HG03378 (cell line): ENCODE measurements around the gene DDX1.

Experiments used
- ATAC-seq: cut with Tn5 transposase; IDR thresholded peaks from one replicate; pipeline ENCODE4 v1.9.1; 2021; ENCODE audit warnings: mild to moderate bottlenecking, moderate library complexity; ENCODE audit not compliant: unreplicated experiment

The DDX1 gene

DNA sequence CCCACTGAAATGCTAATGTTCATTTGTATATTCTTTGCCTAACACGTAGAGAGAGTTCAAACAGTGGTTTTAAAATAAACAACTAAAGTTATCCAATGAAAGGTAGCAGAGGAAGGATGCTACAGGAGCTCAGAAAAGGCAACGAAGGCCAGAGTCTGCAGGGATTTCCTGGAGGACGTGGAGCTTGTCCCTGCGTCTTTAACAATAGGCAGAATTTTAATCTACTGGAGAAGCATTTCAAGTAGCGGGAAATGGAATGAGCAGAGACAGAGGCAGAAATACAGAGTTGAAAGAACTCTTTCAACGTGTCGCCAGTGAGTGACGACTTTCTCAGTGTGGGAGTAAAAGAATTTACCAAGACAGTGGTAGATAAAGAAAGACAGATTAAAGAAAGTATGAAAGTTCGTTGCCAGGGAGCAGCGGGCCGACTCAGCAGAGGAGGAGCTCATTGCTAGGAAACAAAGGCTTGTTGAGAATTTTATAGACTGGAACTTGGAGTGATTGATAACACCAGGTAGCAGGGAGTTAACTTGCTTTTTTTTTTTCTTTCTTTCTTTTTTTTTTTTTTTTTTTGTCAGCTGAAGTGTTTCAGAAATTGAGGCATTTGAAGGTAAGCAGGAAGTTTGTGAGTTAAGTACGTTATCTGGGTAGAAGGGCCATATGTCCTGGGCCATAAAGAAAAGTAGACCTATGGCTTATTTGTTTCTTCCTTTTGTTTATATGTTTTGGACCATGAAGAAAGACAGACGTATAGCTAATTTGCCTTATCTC lies 29.9 kb upstream of the DDX1 start:
- peak; percentile 26 for ATAC-seq

DNA sequence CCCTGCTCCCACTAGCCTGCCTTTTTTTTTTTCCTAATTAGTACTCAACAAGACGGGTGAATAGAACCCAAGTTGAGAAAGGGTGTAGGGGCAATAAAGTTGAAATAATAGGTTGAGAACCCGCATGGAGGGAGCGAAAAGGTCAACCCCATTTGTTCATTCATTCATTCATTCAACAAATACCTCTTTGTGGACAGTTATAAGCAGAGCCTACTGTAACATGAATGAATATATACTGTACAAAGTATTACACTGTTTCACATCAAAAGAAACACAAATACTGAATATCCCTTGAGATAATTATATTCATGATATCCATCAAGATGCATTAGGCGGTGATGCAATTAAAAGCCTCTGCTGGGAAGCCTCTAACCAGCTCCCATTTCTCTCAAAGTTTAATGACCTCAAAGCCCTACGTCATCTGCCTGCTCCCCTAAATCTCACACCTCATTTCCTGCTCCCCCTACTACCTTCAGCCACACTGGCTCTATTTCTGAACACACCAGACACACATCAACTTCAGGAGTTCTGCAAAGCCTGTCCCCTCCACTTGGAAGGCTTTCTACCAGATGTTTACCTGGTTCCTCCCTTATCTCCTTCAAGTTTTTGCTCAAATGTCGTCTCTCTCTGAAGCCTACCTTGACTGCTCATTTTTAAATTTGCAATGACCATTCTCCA lies 29.2 kb upstream of the DDX1 start:
- no peak for ATAC-seq

DNA sequence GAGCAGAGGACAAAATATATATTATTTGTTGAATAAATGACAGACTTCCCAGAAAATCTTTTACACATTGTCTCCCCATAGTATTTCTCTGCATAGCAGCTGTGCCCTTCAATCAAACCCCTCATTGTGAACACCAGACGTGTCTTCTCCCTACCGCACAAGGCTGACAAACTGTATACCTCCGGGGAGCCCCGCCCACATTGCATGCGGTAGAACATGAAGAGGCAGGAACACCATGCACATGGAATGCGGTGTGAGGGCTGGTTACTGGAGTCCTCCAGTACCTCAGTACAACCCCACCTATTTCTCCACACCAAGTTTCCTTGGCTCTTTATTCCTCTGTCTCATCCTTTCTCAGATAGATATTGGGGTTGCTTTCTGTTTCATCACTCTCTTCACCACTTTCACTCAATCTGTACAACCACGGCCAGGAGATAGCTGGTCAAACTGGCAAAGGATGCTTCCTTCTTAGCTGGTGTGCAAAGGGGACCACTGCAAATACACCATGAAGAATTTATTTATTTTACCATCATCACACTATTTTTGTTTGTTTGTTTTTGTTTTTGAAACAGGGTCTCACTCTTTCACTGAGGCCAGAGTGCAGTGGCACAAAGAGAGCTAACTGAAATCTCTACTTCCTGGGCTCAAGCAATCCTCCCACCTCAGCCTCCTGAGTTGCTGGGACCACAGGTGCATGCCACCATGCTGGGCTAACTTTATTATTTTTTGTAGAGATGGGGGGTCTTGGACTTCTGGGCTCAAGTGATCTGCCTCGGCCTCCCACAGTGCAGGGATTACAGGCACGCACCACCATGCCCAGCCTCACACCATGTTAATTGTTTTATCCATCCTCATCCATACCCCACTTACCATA lies 28.2 kb upstream of the DDX1 start:
- no peak for ATAC-seq

DNA sequence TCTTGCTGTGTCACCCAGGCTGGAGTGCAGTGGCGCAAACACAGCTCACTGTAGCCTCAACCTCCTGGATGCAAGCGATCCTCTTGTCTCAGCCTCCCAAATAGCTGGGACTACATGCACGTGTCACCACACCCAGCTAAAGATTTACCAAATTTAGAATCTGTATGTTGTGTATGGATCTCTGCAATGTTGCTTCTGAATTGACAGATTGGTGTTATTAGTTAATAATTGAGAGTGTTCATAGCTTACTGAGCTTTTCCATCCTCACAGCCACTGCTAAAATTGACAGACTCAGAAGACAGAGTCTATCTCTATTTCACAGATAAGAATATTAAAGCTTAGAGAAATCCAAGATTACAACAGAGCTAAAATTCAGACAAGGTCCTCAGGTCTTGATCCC lies 26.3 kb upstream of the DDX1 start:
- ATAC-seq, result no peak

DNA sequence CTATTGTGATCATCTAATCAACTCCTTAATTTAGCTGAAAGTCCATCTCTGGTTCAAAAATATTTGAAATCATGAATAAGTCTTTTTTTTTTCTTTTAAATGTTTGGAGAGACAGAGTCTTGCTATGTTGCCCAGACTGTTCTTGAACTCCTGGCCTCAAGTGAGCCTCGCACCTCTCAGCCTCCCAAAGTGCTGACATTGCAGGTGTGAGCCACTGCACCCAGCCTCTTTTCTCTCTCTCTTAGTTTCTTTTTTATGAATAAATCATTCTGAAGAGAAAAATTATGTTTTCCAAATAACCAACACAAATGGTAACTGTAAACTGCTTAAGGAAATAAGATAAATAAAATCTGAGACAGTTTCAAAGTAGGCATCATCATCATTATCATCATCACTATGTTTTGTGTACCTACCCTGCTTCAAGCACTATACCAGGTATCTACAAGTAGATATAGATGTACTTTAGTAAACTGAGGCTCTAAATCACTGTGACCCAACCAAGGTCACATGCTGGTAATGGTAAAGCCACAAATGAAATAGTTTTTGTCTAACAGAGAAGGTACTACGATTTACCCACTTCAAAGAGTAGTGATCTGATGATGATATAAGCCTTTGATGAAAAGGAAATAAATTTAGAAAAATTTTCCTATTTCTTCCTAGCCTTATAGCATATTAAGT lies 25.5 kb upstream of the DDX1 start:
- ATAC-seq, result no peak

DNA sequence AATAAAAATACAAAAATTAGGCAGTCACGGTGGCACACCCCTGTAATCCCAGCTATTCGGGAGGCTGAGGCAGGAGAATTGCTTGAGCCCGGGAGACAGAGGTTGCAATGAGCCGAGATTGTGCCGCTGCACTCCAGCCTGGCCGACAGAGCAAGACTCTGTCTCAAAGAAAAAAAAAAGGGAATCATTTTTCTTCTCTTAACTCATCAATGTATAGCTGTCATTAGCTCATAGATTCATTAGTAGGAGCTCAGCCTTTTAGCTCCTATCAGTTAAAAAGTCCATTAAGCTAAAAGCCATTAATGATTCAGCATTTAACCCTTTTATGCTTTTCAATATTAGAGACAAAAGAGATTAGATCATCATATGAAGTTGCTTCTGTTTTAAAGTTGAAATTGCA lies 24.8 kb upstream of the DDX1 start:
- ATAC-seq, result no peak

DNA sequence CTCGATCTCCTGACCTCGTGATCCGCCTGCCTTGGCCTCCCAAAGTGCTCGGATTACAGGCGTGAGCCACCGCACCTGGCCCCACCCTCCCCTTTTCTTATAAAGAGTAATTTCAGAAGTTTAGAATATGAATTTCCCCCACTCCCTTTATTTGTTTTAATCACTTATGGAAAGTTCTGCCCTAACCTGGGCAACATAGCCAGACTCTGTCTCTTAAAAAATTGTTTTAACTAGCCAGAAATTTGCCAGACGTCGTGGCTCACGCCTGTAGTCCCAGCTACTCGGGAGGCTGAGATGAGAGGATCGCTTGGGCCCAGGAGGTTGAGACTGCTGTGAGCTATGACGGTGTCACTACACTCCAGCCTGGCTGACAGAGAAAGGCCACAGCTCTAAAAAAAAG lies 22.8 kb upstream of the DDX1 start:
- no peak for ATAC-seq

DNA sequence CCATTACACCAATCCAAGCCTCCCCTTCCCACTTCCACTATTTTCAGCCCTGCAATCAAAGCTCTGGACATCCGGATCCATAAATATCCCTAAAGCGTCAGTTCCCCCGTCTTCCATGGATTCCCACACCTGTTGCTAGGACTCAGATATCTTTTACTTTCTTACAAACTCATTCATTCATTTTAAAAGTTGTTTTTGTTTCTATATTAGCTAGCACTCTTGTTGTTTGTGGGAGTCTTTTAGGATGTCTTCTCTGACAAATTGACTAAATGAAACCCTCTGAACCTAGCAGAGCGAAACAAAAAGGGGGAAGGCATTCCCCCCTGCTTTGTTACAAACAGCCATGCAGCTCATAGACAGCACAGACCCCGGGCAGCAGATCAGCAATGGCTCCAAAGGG lies 21.6 kb upstream of the DDX1 start:
- no peak for ATAC-seq

DNA sequence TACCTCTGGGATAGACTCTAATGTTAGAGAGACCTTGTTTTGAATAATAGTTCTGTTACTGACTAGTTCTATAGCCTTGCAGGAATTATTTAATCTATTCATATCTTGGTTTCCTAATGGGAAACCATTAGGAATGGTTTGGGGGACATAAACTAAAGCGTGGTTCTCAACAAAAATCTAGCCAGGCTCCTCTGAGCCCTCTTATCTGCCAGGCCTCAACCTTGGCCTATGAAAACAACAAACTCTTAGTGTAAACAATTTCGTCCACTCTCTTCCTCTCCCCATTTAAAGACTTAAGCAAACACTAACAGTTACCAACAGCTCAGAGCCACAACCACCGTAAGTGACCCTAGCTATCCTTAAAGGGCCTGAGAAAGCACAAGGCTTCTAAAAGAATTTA lies 19.9 kb upstream of the DDX1 start:
- ATAC-seq, result no peak

DNA sequence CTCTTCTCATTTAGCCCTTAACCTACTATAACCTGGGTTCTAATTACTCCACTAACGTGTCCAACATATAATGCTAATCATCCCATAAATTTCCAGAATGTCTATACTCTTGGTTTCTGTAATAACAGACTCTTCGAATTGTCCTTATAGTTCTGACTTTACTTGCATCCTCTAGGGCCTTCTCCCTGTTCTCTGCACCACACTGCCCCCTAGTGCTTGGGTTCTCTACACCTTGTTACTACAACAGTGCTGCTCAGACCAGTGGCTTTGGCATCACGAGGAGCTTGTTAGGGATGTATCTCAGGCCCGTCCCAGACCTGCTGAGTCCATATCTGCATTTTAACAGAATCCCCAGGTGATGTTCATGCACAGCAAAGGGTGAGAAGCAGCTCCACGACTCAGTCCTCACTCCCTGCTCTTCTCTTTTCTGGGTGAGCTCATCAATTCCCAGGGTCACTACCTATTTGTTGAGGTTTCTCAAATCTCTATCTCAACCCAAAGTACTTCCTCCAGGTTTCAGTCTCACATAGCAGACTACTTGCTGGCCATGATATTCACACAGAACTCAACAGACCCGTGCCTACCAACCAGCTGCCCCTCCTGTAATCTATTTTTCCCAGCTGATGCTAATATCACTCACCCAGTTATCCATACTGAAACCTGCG lies 14.5 kb upstream of the DDX1 start:
- ATAC-seq, result peak; percentile 88

DNA sequence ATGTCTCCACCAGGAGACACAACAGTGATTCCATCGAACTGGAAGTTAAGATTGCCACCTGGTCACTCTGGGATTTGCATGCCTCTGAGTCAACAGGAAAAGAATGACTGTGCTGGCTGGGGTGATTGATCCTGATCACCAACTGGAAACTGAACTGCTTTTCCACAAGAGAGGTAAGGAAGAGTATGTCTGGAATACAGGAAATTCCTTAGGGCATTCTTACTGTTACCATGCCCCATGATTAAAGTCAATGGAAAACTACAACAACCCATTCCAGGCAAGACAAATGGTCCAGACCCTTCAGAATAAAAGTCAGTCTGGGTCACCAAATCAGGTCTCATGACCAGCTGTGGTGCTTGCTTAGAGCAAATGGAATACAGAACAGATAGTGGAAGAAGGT lies 12.0 kb upstream of the DDX1 start:
- no peak for ATAC-seq

DNA sequence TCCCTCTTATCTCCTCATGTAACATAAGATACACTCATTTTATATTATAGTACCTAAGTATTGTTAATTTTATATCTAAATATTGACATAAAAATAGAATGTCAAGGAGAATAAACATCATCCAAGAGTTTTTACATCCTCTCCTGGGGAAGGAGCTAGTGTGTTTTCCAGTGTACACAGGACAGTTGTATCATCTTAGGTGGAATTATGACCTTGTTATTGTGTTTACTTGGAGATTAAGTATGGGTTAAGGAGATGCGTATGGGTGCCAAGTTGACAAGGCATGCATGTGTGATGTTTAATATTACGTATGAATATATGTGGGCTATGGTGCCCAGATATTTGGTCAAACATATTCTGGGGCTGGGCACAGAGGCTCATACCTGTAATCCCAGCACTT lies 11.2 kb upstream of the DDX1 start:
- no peak for ATAC-seq

DNA sequence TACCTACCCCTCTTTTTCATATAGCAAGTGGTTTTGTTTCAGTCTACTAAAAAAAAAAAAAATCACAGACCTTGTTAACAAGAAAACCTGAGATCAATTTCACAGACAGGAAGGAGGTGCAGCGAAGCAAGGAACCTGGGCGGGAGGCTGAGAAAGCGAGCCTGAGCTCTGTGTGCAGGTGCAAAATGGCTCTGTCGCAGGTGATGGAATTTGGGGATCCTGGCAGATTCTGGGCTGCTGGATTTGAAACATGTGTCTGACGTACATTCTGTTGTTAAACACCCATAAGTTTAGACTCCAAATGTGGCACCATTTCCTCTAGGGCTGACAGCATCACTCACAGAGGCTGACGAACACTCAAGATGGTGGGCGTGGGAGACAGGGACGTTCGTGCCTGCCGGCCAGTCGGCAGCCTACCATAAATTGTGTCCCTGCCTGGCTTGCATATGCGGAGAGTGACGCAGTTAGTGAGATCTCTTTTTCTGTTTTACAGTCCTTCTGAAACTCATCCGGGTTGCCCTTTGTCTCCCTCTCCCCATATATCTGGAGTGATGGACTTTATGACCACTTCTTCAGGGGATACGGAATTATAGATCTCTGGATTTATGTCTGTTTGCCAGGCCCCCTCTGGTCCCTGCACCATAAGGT lies 8.8 kb upstream of the DDX1 start:
- no peak for ATAC-seq

DNA sequence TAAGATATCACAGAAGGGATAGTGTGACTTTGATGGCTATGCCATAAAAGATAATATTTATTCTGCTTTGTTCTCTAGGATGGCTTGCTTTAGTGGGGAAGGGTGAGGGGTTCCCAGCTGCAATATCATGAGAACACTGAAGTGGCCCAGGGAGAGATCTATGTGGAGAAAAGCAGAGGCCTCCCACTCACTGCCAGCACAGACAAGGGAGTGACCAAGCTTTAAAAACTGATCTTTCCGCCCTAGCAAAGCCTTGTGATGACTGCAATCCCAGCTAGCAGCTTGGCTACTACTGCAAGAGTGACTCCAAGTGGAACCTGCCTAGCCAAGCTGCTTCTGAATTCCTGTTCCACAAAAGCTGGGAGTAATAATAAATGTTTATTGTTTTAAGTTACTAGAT lies 7.8 kb upstream of the DDX1 start:
- ATAC-seq, result no peak

DNA sequence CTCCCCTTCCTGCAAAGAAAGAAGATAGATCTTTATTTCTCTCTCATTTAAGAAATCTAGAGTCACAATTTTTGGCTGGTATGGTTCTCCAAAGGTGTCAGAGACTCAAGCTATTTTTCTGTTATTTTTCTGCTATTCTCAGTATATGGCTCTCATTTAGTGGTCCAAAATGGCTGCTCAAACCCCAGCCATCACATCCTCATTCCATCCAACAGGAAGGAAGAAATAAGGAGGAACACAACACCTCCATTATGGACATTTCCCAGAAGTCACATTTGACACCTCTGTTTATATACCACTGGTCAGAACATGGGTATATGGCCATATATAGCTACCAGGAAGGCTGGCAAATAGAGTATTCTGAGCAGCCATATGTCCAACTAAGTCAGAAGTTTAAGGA lies 7.4 kb upstream of the DDX1 start:
- no peak for ATAC-seq

DNA sequence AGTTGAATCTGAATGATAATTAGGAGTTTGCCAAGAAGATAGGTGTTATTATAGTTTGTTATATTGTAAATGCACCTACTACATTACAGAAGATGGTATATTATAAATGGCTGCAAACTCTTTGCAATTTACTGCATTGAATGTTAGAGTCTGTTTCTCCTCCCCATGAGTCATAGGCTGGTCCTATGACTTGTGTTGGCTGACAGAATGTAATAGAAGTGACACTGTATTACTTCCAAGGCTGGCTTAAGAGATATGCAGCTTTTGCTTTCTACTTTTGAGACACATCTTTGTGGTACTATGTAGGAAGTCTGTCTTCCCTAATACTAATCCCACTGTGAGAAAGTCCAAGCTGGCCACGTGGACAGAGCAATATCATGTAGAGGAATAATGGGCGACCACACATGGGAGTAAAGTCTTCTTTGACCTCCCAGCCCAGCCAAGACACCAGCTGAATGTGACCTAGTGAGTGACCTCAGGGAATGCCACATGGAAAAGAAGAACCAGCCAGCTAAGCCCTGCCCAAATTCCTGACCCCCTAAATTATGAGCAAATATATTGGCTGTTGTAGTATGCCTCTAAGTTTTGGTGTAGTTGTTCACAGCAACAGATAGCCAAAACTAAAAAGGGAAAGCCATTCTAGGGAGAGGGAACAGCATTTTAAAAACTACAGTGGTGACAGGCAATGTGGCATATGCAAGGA lies 6.8 kb upstream of the DDX1 start:
- no peak for ATAC-seq

DNA sequence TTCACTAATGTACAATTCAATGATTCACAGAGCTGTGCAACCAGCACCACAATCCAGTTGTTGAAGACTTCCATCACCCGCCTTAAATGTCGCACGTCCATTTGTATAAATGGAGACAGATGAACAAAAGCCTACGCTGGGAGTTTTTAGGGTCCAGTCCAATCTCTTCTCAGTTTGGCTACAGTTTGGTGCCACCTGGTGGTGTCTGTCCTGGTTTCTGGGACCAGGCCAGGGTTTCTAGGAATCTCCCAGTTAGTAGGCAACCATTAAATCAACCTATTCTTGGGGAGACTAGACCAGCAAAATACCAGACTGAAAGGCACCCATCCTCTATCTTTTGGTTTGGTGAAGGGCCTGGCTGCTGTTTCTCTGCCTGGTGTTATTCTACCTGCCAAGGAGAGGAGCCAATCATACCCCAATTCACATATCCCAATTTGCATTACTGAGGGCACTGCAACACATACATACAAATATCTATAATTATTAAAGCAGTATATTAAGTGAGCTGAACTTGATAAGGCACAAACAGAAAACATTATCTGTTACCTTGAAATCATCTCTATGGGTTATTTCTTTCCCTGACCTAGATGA lies 3.2 kb upstream of the DDX1 start:
- no peak for ATAC-seq

DNA sequence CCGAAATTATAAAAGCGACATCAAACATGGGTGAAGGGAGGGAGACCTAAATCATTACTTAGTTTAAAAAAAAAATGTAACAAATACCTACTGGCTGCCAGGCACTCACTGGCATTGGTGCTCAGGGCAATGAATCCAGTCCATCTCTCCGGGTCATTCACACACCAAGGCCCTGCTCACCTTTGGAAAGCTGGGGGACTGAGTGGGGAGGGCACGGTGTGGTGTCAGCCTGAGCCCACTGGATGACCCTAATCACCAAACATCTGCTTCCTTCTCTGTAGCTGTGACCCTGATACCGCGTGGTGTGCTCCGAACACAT lies 336 bp upstream of the DDX1 start:
- no peak for ATAC-seq

DNA sequence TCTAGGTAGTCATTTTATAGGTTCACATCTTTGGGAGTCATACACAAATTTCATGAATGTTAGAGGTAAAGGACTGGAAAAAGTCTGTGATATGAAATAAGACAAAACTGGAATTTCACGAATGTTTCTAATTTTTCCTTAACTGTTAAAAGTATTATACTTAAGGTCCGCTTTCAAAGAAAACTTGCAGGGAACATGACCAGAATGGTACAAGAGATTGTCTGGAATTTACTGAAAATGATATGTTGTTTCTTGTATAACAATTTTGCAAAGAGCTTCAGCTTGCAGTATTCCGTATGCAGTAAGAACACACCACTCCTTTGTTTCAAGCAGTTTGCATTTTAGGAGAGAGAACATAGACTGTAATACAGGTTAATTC lies 1.6 kb downstream of the DDX1 start:
- no peak for ATAC-seq
